ENCODE data around the gene TPT1.
"Not testable (repeated sequence)": the region's sequence is repeated elsewhere in the genome, so short reads cannot be mapped to it uniquely, and the experiment has no call there.

Gene TPT1

GRCh38 chr13:45299194-45299593, 41.8 kb downstream of the TPT1 start:
- DNase-seq: no peak

DNA sequence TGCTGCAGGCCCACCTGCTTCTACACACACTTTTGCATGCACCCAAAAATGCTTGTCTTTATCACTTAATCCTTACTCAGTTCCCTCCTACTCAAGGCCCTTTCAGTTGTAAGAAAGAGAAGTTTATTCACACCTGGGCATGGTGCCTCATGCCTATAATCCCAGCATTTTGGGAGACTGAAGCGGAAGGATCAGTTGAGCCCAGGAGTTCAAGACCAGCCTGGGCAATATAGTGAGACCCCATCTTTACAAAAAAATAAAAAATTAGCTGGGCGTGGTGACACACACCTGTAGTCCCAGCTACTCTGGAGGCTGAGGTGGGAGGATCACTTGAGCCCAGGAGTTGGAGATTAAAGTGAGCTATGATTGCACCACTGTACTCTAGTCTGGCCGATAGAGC, 42.4 kb downstream of the TPT1 start:
- not testable (repeated sequence) for DNase-seq

DNA sequence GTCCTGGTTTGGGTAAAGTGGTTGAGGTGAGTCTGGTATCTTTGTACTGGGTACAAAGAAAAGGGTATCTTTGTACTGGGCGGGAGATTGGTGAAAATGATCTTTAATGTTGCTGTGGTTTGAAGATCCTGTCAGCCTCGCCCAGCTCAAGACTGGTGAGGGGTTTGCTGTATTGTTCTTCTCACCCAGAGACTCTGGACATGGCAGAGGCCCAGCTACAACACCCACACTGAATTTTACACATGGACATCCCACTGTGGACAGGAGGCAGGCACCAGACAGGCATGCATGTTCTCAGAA, 42.8 kb downstream of the TPT1 start:
- no peak for DNase-seq

GRCh38 chr13:45297456-45298205, 43.4 kb downstream of the TPT1 start:
- no peak for DNase-seq

- no peak for DNase-seq
Measured at GRCh38 chr13:45296259-45296658, 44.7 kb downstream of the TPT1 start.

- DNase-seq: no peak
Measured at GRCh38 chr13:45295536-45295935, 45.4 kb downstream of the TPT1 start.

- DNase-seq: no peak
Measured at GRCh38 chr13:45292176-45292575, 48.8 kb downstream of the TPT1 start.

DNA sequence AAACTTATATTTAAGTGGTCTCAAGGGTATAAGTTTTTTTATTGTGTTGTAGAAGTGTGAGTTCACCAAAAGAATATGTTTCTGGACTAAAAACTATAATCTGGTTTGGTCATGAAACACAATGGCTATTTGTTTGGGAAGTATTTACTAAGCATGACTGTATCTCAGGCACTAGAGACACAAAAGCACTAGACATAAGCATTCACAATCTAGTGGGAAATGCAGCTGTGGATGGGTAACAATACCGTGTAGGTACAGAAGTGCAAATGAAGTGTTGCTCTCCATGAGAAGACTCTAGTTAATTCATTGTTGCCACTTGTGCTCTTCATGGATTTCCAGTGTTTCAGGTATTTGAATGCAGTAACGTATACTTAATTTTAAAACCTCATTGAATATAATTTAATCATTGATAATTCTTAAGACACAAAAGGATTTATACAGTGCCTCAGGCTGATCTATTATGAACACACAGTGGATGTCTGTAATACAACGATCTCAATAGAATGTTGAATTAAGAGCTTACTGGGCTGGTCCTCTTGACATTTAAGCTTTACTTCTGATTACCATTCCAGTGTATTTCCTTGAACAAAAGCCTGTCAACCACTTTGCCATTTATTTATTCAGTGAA, 50.9 kb downstream of the TPT1 start:
- DNase-seq: no peak

Data from NCI-H1436 (cell line).